ENCODE measurements around the gene PRKCG. TPM values are rescaled to one million over a fixed set of nuclear protein-coding genes. Genes with fewer than 3 reads are reported as not detected.
"Not testable (repeated sequence)": the region's sequence is repeated elsewhere in the genome, so short reads cannot be mapped to it uniquely, and the experiment has no call there.

The PRKCG gene
- total RNA-seq, 1 donor from 2014 or later = not detected

DNA sequence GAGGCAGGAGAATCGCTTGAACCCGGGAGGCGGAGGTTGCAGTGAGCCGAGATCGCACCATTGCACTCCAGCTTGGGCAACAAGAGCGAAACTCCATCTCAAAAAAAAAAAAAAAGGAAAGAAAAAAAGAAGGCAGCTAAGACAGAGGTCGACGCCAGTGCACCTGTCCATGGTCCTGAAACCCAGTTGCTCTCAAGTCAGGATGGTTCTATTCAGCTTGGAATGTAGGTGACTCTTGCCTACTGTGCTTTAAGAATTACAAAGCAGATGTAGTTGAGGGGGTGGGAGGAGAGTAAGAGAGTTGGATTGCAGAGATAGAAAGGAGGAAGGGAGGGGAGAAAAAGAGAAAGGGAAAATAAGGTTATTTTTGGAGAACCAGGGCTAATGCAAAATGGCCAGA, 45.7 kb downstream of the PRKCG start:
- intact Hi-C loops (cut with micrococcal nuclease) = no loop called here

DNA sequence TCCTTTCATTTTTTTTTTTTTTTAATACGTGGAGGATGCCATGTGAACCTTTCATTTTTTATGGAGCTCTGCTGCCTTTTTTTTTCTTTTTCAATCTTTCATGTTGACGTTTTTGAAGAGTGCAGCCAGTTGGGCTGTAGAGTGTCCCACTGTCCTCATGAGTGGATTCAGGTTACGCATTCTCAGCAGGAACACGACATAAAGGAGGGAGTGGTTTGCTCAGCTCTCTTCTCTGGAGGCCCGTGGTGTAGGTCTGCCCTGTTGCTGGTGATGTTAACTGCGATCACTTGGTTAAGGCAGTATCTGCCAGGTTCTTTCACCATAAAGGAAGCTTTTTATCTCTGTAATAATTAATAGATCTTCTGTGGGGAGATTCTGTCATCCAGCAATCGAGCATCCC, 54.0 kb downstream of the PRKCG start:
- intact Hi-C loops (cut with micrococcal nuclease) = no loop called here

DNA sequence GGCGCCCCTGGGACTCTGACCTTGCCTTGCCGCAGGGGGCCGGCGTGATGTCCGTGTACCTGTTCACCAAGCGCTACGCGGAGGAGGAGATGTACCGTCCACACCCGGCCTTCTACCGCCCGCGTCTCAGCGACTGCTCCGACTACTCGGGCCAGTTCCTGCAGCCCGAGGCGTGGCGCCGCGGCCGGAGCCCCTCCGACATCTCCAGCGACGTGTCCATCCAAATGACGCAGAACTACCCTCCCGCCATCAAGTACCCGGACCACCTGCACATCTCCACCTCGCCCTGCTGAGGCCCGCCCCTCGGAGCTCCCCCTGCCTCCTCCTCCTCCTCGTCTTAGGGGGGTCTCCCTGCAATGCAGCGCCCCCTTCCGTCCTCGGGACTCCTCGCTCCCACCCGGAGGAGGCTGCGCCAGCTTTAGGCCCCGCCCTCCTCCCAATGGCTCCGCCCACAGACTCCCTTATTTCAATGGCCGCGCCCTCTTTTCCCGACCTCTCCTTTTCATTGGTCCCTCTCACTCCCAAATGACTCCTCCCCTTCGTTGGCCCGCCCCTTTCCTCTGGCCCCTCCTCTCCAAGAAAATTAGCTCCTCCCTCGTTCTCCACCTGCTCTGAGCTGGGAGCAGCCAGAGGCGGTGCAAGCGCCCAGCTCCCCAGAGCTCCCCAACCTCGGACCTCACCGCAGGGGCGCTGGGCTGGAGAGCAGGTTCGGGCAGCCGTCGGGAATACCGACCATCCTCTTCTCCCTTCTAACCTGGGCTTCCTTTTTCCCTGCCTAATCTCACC, 60.2 kb downstream of the PRKCG start:
- intact Hi-C loops (cut with micrococcal nuclease) = no loop called here

DNA sequence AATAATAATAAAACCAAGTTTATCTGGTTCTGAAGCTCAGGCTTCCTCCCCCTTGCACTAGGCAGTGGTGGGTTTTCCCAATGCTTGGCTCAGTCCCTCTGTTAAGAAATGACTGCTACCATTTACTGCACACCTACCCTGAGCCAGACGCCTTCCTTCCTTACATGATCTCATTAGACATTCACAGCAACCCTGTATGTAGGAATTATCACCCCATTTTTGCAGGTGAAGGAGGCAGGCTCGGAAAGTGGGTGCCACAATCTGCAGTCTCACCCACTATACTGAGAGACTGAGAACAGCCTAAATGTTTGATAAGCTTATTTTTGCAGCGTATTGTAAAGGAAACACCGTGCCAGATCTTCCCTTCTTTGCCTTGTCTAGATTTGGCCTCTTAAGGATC, 62.4 kb downstream of the PRKCG start:
- intact Hi-C loops (cut with micrococcal nuclease) = no loop called here

DNA sequence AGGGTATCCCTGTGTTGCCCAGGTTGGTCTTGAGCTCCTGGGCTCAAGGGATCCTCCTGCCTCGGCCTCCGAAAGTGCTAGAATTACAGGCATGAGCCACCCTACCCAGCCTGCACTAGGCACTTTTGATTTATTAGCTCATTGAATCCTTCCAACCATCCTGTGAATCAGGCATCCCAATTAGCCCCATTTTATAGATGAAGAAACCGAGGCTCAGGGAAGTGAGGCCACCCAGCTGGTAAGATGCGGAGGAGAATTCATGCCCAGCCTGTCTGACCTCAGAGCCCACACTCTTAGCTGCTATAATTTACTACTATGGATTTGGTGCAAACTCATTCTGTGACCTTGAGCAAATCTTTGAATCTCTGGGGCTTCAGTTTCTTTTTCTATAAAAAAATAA, 62.9 kb downstream of the PRKCG start:
- intact Hi-C loops (cut with micrococcal nuclease) = no loop called here

DNA sequence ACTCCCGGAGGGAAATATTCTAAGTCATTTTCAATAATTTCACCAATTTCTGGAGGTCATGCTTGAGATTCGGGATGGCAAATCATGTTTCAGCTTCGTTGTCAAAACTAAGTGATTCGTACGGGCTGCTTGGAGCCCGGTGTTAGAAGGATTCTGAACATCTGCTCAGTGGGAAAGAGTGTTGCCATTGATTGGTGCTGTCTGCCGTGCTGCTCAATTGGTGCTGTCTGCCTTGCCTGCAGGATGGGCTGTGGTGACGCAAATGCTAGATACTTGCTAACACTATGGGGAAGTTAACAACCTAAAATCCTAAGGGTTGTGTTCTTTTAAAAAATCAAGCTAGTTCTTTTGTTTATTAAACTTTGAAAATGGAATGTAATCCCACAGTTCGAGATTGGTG, 63.4 kb downstream of the PRKCG start:
- intact Hi-C loops (cut with micrococcal nuclease) = no loop called here

DNA sequence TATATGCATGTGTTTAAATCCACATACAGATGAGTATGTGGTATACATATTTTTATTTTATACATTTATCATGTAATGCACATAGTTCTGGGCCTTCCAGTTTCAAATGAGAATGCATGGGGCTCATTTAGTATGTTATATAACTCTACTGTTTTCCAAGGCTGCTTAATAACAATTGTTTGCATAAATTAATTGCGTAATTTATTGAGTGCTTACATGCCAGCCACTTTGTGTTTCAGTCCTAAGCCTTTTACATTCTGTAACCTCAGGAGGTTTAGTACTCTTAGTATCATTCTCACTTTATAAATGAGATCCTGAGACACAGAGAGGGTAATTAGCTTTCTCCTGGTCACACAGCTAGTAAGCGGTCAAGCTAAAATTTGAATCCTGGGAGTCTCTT, 64.0 kb downstream of the PRKCG start:
- intact Hi-C loops (cut with micrococcal nuclease) = no loop called here

DNA sequence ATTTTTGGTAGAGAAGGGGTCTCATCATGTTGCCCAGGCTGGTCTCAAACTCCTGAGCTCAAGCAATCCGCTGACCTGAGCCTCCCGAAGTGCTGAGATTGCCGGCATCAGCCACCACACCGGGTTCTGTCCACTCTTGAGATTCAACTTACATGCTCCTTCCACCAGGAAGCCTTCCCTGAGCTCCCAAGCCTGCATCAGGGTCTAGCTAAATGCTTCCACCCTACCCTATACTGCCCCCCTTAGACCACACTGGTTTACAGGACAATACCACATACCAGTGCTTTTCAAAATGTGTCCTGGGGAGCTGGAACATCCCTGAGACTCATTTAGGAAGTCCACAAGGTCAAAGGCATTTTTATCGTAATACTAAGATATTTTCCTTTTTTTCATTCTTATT, 65.6 kb downstream of the PRKCG start:
- intact Hi-C loops (cut with micrococcal nuclease) = no loop called here

DNA sequence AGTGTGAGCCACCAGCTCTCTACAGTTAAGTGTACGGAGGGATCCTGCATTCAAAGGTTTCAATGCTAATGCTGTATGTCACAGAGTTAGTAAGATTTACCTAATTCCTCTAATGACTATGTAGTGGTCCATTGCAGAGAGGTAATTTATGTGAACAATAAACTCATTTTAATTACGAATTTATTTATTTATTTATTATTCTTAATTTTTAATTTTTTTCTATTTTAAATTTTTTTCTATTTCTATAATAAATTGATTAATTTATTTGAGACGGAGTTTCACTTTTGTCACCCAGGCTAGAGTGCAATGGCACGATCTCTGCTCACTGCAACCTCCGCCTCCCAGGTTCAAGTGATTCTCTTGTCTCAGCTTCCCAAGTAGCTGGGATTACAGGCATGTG, 66.6 kb downstream of the PRKCG start:
- intact Hi-C loops (cut with micrococcal nuclease) = not testable (repeated sequence)

DNA sequence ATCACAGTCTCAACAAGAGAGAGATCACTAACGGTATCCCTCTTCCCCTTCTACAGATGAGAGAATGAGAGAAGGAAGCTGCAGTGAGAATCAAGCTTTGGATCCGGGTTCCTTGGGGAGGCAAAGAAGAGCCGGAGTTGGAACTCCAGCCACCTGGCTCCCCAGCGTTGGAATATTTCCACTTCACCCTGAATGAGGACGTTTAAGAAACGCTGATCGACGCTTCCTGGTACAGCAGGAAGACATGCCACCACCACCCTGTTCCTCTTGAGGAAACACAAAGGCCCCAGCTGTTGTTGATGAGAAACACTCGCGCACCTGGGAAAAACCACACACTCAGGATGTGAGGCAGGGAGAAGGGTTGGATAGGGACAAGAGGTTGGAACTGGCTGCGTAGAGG, 69.4 kb downstream of the PRKCG start:
- intact Hi-C loops (cut with micrococcal nuclease) = no loop called here

DNA sequence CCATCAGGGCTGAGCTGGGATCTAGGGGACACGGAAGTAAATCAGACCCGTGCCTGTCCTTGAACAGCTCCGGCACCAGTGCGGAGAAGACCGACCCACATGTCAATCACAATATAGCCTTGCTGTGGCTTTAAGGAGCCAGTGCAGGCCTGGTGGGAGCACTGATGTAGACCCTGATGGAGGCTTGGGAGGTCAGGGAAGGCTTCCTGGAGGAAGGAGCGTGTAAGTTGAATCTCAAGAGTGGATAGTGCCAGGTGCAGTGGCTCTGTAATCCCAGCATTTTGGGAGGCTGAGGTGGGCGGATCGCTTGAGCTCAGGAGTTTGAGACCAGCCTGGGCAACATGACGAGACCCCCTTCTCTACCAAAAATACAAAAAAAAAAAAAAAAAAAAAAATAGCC, 70.0 kb downstream of the PRKCG start:
- intact Hi-C loops (cut with micrococcal nuclease) = no loop called here

DNA sequence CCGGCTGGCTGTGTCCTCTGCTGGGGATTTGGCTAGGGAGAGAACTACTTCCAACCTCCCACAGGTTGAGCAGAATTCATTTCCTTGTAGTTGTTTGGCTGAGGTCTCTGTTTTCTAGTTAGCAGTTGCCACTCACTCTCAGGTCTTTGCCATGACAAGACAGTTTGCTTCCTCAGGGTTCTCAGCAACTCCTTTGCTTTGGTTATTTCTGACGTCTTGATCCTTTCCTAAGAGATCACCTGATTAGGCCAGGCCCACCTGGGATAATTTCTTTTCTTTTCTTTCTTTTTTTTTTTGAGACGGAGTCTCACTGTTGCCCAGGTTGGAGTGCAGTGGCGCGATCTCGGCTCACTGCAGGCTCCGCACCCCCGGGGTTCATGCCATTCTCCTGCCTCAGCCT, 71.4 kb downstream of the PRKCG start:
- intact Hi-C loops (cut with micrococcal nuclease) = no loop called here

Other genes with a start within 250 kb of the PRKCG start
- not detected in 2 replicates for gene NLRP12, start 57.9 kb upstream of the PRKCG start, total RNA-seq
- gene MYADM, start 14.3 kb upstream of the PRKCG start, total RNA-seq = 122 and 124 TPM in 2 replicates
- gene CACNG7, start 27.1 kb downstream of the PRKCG start, total RNA-seq = not detected in 2 replicates
- gene CACNG8, start 80.7 kb downstream of the PRKCG start, total RNA-seq = not detected in 2 replicates
- gene CACNG6, start 109.4 kb downstream of the PRKCG start, total RNA-seq = not detected in 2 replicates
- not detected in 2 replicates for gene VSTM1, start 181.7 kb downstream of the PRKCG start, total RNA-seq
- not detected in 2 replicates for gene TARM1, start 199.2 kb downstream of the PRKCG start, total RNA-seq
- gene OSCAR, start 218.6 kb downstream of the PRKCG start, total RNA-seq = 0.14 TPM in 1 of 2 replicates, not detected in the other
- 109 and 114 TPM in 2 replicates for gene NDUFA3, start 220.7 kb downstream of the PRKCG start, total RNA-seq
- 32.0 and 38.2 TPM in 2 replicates for gene TFPT, start 233.5 kb downstream of the PRKCG start, total RNA-seq
- 71.3 and 75.9 TPM in 2 replicates for gene PRPF31, start 233.6 kb downstream of the PRKCG start, total RNA-seq

All from T-helper 2 cell treated with Interferon-gamma antibody and Interleukin-4, amounts not matched to agents 100 ng/mL and 5 ng/mL, for 36 hours (primary cell).